ENCODE data around the gene ADAM19. TPM values are rescaled to one million over a fixed set of nuclear protein-coding genes. Genes with fewer than 3 reads are reported as not detected.
A peak's percentile ranks its signal among the peaks of the same experiment; 100 is the strongest.

ADAM19 gene
- total and polyA plus RNA-seq, 2 experiments from 2014 or later, result 9.1 to 13.2 TPM

GRCh38 chr5:157592594-157592993 is 17.0 kb upstream of the ADAM19 start:
- Mint-ChIP-seq H3K9me3 (no peaks in the 10 kb centered on the region), H3K4me1 (no peaks in the 10 kb centered on the region; the same call in 1 of the 3 replicates), H3K36me3 (ENCODE audit: low read depth) (no peaks in the 10 kb centered on the region), H3K27me3 (ENCODE audit: insufficient read depth, low read depth, poor library complexity) (no peaks in the 10 kb centered on the region), H3K4me3 (no peak overlapping the region), H3K27ac (no peak overlapping the region)
- Histone ChIP-seq H3K4me3 (no peak overlapping the region), H3K27ac (ENCODE audit: low read depth) (no peak overlapping the region), H3K4me2 (no peak overlapping the region), H3K36me3 (ENCODE audit: insufficient read depth) (no peaks in the 10 kb centered on the region), H3F3A (replicated peaks; ENCODE audit: low read depth) (no peaks in the 10 kb centered on the region), H2AFZ (peak overlapping the region; percentile 83; the same call in 1 of the 2 replicates), H3K27me3 (ENCODE audit: insufficient read depth) (no peaks in the 10 kb centered on the region), H3K79me2 (replicated peaks; ENCODE audit: insufficient read depth) (no peaks in the 10 kb centered on the region), H4K20me1 (replicated peaks; ENCODE audit: insufficient read depth) (no peaks in the 10 kb centered on the region), H3K4me1 (ENCODE audit: insufficient read depth) (no peaks in the 10 kb centered on the region), H3K9me2 (ENCODE audit: insufficient read depth) (no peaks in the 10 kb centered on the region)
- DNase-seq (ENCODE audit: low spot score) (no peak), ATAC-seq (no peak)
- no peak for TF ChIP-seq ZNF114 (CRISPR knock-in tag; IDR thresholded peaks at IDR 0.05)
- no peak for TF ChIP-seq EZH2 (IDR thresholded peaks at IDR 0.05; ENCODE audit: low read depth, unreplicated experiment)
- TF ChIP-seq, protein P1, sequence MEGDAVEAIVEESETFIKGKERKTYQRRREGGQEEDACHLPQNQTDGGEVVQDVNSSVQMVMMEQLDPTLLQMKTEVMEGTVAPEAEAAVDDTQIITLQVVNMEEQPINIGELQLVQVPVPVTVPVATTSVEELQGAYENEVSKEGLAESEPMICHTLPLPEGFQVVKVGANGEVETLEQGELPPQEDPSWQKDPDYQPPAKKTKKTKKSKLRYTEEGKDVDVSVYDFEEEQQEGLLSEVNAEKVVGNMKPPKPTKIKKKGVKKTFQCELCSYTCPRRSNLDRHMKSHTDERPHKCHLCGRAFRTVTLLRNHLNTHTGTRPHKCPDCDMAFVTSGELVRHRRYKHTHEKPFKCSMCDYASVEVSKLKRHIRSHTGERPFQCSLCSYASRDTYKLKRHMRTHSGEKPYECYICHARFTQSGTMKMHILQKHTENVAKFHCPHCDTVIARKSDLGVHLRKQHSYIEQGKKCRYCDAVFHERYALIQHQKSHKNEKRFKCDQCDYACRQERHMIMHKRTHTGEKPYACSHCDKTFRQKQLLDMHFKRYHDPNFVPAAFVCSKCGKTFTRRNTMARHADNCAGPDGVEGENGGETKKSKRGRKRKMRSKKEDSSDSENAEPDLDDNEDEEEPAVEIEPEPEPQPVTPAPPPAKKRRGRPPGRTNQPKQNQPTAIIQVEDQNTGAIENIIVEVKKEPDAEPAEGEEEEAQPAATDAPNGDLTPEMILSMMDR (conservative IDR thresholded peaks at IDR 0.05; ENCODE audit: low read depth in 2 of 2), result no peak
- no peak for TF ChIP-seq POLR2AphosphoS5 (IDR thresholded peaks at IDR 0.05; ENCODE audit: low read depth)
- TF ChIP-seq NANOG (IDR thresholded peaks at IDR 0.05; ENCODE audit: borderline replicate concordance), result no peak
- no peak for TF ChIP-seq ETS1 (IDR thresholded peaks at IDR 0.05)
- TF ChIP-seq CREB1 (CRISPR knock-in tag; IDR thresholded peaks at IDR 0.05; ENCODE audit: low read depth), result no peak
- TF ChIP-seq, protein P2, sequence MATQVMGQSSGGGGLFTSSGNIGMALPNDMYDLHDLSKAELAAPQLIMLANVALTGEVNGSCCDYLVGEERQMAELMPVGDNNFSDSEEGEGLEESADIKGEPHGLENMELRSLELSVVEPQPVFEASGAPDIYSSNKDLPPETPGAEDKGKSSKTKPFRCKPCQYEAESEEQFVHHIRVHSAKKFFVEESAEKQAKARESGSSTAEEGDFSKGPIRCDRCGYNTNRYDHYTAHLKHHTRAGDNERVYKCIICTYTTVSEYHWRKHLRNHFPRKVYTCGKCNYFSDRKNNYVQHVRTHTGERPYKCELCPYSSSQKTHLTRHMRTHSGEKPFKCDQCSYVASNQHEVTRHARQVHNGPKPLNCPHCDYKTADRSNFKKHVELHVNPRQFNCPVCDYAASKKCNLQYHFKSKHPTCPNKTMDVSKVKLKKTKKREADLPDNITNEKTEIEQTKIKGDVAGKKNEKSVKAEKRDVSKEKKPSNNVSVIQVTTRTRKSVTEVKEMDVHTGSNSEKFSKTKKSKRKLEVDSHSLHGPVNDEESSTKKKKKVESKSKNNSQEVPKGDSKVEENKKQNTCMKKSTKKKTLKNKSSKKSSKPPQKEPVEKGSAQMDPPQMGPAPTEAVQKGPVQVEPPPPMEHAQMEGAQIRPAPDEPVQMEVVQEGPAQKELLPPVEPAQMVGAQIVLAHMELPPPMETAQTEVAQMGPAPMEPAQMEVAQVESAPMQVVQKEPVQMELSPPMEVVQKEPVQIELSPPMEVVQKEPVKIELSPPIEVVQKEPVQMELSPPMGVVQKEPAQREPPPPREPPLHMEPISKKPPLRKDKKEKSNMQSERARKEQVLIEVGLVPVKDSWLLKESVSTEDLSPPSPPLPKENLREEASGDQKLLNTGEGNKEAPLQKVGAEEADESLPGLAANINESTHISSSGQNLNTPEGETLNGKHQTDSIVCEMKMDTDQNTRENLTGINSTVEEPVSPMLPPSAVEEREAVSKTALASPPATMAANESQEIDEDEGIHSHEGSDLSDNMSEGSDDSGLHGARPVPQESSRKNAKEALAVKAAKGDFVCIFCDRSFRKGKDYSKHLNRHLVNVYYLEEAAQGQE (IDR thresholded peaks at IDR 0.05; ENCODE audit: unreplicated experiment), result no peak
- TF ChIP-seq EZH2phosphoT487 (IDR thresholded peaks at IDR 0.05; ENCODE audit: unreplicated experiment), result no peak
- TF ChIP-seq, protein P3, sequence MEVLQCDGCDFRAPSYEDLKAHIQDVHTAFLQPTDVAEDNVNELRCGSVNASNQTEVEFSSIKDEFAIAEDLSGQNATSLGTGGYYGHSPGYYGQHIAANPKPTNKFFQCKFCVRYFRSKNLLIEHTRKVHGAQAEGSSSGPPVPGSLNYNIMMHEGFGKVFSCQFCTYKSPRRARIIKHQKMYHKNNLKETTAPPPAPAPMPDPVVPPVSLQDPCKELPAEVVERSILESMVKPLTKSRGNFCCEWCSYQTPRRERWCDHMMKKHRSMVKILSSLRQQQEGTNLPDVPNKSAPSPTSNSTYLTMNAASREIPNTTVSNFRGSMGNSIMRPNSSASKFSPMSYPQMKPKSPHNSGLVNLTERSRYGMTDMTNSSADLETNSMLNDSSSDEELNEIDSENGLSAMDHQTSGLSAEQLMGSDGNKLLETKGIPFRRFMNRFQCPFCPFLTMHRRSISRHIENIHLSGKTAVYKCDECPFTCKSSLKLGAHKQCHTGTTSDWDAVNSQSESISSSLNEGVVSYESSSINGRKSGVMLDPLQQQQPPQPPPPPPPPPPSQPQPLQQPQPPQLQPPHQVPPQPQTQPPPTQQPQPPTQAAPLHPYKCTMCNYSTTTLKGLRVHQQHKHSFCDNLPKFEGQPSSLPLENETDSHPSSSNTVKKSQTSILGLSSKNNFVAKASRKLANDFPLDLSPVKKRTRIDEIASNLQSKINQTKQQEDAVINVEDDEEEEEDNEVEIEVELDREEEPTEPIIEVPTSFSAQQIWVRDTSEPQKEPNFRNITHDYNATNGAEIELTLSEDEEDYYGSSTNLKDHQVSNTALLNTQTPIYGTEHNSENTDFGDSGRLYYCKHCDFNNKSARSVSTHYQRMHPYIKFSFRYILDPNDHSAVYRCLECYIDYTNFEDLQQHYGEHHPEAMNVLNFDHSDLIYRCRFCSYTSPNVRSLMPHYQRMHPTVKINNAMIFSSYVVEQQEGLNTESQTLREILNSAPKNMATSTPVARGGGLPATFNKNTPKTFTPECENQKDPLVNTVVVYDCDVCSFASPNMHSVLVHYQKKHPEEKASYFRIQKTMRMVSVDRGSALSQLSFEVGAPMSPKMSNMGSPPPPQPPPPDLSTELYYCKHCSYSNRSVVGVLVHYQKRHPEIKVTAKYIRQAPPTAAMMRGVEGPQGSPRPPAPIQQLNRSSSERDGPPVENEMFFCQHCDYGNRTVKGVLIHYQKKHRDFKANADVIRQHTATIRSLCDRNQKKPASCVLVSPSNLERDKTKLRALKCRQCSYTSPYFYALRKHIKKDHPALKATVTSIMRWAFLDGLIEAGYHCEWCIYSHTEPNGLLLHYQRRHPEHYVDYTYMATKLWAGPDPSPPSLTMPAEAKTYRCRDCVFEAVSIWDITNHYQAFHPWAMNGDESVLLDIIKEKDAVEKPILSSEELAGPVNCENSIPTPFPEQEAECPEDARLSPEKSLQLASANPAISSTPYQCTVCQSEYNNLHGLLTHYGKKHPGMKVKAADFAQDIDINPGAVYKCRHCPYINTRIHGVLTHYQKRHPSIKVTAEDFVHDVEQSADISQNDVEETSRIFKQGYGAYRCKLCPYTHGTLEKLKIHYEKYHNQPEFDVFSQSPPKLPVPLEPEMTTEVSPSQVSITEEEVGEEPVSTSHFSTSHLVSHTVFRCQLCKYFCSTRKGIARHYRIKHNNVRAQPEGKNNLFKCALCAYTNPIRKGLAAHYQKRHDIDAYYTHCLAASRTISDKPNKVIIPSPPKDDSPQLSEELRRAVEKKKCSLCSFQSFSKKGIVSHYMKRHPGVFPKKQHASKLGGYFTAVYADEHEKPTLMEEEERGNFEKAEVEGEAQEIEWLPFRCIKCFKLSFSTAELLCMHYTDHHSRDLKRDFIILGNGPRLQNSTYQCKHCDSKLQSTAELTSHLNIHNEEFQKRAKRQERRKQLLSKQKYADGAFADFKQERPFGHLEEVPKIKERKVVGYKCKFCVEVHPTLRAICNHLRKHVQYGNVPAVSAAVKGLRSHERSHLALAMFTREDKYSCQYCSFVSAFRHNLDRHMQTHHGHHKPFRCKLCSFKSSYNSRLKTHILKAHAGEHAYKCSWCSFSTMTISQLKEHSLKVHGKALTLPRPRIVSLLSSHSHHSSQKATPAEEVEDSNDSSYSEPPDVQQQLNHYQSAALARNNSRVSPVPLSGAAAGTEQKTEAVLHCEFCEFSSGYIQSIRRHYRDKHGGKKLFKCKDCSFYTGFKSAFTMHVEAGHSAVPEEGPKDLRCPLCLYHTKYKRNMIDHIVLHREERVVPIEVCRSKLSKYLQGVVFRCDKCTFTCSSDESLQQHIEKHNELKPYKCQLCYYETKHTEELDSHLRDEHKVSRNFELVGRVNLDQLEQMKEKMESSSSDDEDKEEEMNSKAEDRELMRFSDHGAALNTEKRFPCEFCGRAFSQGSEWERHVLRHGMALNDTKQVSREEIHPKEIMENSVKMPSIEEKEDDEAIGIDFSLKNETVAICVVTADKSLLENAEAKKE (CRISPR knock-in tag; IDR thresholded peaks at IDR 0.05), result no peak
- TF ChIP-seq ZNF331 (CRISPR knock-in tag; IDR thresholded peaks at IDR 0.05; ENCODE audit: low read depth), result no peak
- no peak for TF ChIP-seq JUNB (IDR thresholded peaks at IDR 0.05; ENCODE audit: unreplicated experiment)
- TF ChIP-seq STAT1 (IDR thresholded peaks at IDR 0.05; ENCODE audit: unreplicated experiment), result no peak

Measured in GM23338 (cell line).